Heart right ventricle (tissue), 16 donors: ENCODE measurements around the gene BMERB1. TPM values are rescaled to one million over a fixed set of nuclear protein-coding genes. Genes with fewer than 3 reads are reported as not detected.

Experiments used
- ATAC-seq, 8 donors: fragments of 200-7000 bp; cut with Tn5 transposase; one replicate each; pipeline ENCODE4 v1.9.1; 2020; ENCODE audit warnings: mild to moderate bottlenecking in 8 of 8, moderate library complexity in 8 of 8, moderate number of reproducible peaks in 1 of 8
- DNase-seq, 2 donors: peaks; one replicate each; pipeline ENCODE4 v3.0.0-alpha.2; 2020
- H3K27ac ChIP-seq, 10 donors: fragments of 200-600 bp; sonication (generic) in 2 of 10; one replicate each; pipeline versions ENCODE4 v1.5.0 to v1.8.0; 2020 to 2022; ENCODE audit warnings: mild to moderate bottlenecking in 3 of 10
- H3K27me3 ChIP-seq, 7 donors: fragments of 200-600 bp; one replicate each; pipeline ENCODE4 v1.8.0; 2021 to 2022; ENCODE audit warnings: mild to moderate bottlenecking in 2 of 7
- H3K36me3 ChIP-seq, 9 donors: fragments of 200-600 bp; sonication (generic) in 1 of 9; one replicate each; pipeline versions ENCODE4 v1.5.0 to v1.8.0; 2020 to 2022; ENCODE audit warnings: mild to moderate bottlenecking in 2 of 9
- H3K4me1 ChIP-seq, 9 donors: fragments of 200-600 bp; sonication (generic) in 1 of 9; one replicate each; pipeline versions ENCODE4 v1.5.0 to v1.8.0; 2020 to 2022; ENCODE audit warnings: mild to moderate bottlenecking in 4 of 9
- H3K4me3 ChIP-seq, 10 donors: fragments of 200-600 bp; sonication (generic) in 2 of 10; one replicate each; pipeline versions ENCODE4 v1.5.0 to v1.8.0; 2020 to 2022; ENCODE audit warnings: mild to moderate bottlenecking in 7 of 10, moderate library complexity in 2 of 10
- H3K9me3 ChIP-seq, 11 donors: fragments of 200-600 bp in 10 of 11; sonication (generic) in 2 of 11; one replicate each; pipeline versions ENCODE4 v1.5.0 to v1.8.0; 2013 to 2022; ENCODE audit warnings: mild to moderate bottlenecking in 2 of 11, control low read depth in 1 of 11, moderate library complexity in 1 of 11
- CTCF ChIP-seq, 9 donors: fragments of 200-600 bp; sonication (generic) in 2 of 9; IDR thresholded peaks; one replicate each; pipeline versions ENCODE4 v1.5.0 to v1.8.0; 2021 to 2022; ENCODE audit warnings: antibody characterized with exemption in 9 of 9, mild to moderate bottlenecking in 5 of 9, moderate library complexity in 1 of 9
- WGBS, 2 donors: extraction: QIAGEN DNeasy Blood & Tissue Kit; methylation state at CpG; one replicate each; pipeline ENCODE4 v1.1.7; 2013; ENCODE audit warnings: inconsistent platforms in 1 of 2; 5-methylcytosine and 5-hydroxymethylcytosine counted together
- intact Hi-C, 10 donors: fragments of 100-400 bp; cut with DNase I; formaldehyde crosslinking; loops; one replicate each; pipeline versions ENCODE4 v1.11.1 to v1.14.2; 2022
- polyA plus RNA-seq, 2 donors: library from polyadenylated mRNA; stranded (reverse); fragments of 200-250 nt; gene quantifications; one replicate each; pipeline ENCODE4 v1.2.3, GENCODE V29; 2013
- total RNA-seq, 10 donors: library from RNA; stranded (reverse); fragmentation: NEBNext Ultra II Directional in 3 of 10; extraction: Animal tissue kit (Norgen Biotek cat#: 25700) in 3 of 10; gene quantifications; one replicate each; pipeline versions ENCODE4 v1.2.1 to v1.2.4, GENCODE V29; 2021 to 2023
- donor health status: Arrhythmogenic right ventricular cardiomyopathy.
- donor health status: ischemic (EF 13 %, LVEDD 7.1; RV severe dilation, severe dysfunction).
- donor health status: healthy with polysubstance abuse.
- donor health status: DM: no; HTN: yes; CAD: no.
- donor health status: DM: no; HTN: no; CAD: no.
- donor health status: ischemic (EF 25% LVEDD 6.9; RV normal size, moderate dysfunction).
- donor health status: ischemic (EF 25% LVEDD 5.7; RV mildly dilated, moderate dysfunction).
- donor health status: healthy.
- donor health status: DM: yes; HTN: yes; CAD: no.
- donor health status: Ischemic cardiomyopathy.
- donor health status: ischemic (EF 35%, LVEDD 5.7; RV mildly dilated, moderate dysfunction).
- donor health status: nonischemic (EF 11% LVEDD 7.7; RV severe dilation, severe dysfunction).
- donor health status: DM: yes; HTN: yes; CAD: no.
- donor health status: PGD.
- donor health status: ischemic (EF 29% LVEDD 5.4; RV normal size, mild dysfunction).
- donor health status: nonischemic (EF 23%, LVEDD 6.1; RV moderate dilation, normal function).

Gene BMERB1
- total and polyA plus RNA-seq, 12 donors, result 16.5 to 121 (median 78.9) TPM

GRCh38 chr16:15574614-15574948 lies 140.2 kb downstream of the BMERB1 start:
- H3K4me3 ChIP-seq, result no peak overlapping the region
- peaks cover 0 to 2% (median 0%) of the 10 kb centered on the region in 9 donors for H3K36me3 ChIP-seq
- H3K27ac ChIP-seq, result no peak overlapping the region
- intact Hi-C loops, result no loop called here
- no peaks in the 10 kb centered on the region for H3K27me3 ChIP-seq
- 98% methylated on average over 10 of the region's 10 CpGs for WGBS, 2 donors
- DNase-seq (no peak), ATAC-seq (no peak)
- peaks cover 0 to 27% (median 0%) of the 10 kb centered on the region in 9 donors for H3K4me1 ChIP-seq
- TF ChIP-seq CTCF (IDR thresholded peaks at IDR 0.05), result no peak
- H3K9me3 ChIP-seq, result peaks cover 0 to 3% (median 0%) of the 10 kb centered on the region in 11 donors

GRCh38 chr16:15575293-15576049 lies 141.1 kb downstream of the BMERB1 start:
- DNase-seq (no peak), ATAC-seq (no peak)
- Histone ChIP-seq H3K4me1 (peaks cover 0 to 27% (median 0%) of the 10 kb centered on the region in 9 donors), H3K4me3 (no peak overlapping the region), H3K27me3 (no peaks in the 10 kb centered on the region), H3K9me3 (peaks cover 0 to 3% (median 0%) of the 10 kb centered on the region in 11 donors), H3K36me3 (no peaks in the 10 kb centered on the region), H3K27ac (peak overlapping the region in 1 of 10 donors; percentile 9)
- 95 to 96% methylated on average over 4 of the region's 4 CpGs for WGBS, 2 donors
- intact Hi-C loops, result no loop called here
- no peak for TF ChIP-seq CTCF (IDR thresholded peaks at IDR 0.05)

GRCh38 chr16:15576960-15577958 lies 142.9 kb downstream of the BMERB1 start:
- 96% methylated on average over 20 of the region's 20 CpGs for WGBS, 2 donors
- DNase-seq (no peak), ATAC-seq (no peak)
- TF ChIP-seq CTCF (IDR thresholded peaks at IDR 0.05), result no peak
- Histone ChIP-seq H3K27ac (peak overlapping the region in 1 of 10 donors; percentile 9), H3K27me3 (no peaks in the 10 kb centered on the region), H3K4me1 (peaks cover 0 to 25% (median 8%) of the 10 kb centered on the region in 9 donors), H3K36me3 (peaks cover 0 to 15% (median 0%) of the 10 kb centered on the region in 9 donors), H3K9me3 (peaks cover 0 to 3% (median 0%) of the 10 kb centered on the region in 11 donors), H3K4me3 (no peak overlapping the region)
- intact Hi-C loops, result no loop called here

GRCh38 chr16:15578824-15579223 lies 144.4 kb downstream of the BMERB1 start:
- WGBS, 2 donors, result 84 to 94% methylated on average over 4 of the region's 4 CpGs
- Histone ChIP-seq H3K36me3 (peaks cover 0 to 31% (median 0%) of the 10 kb centered on the region in 9 donors), H3K27ac (no peak overlapping the region), H3K9me3 (peaks cover 0 to 3% (median 0%) of the 10 kb centered on the region in 11 donors), H3K4me3 (no peak overlapping the region), H3K4me1 (peaks cover 0 to 18% (median 8%) of the 10 kb centered on the region in 9 donors), H3K27me3 (no peaks in the 10 kb centered on the region)
- DNase-seq (no peak), ATAC-seq (no peak)
- no peak for TF ChIP-seq CTCF (IDR thresholded peaks at IDR 0.05)
- intact Hi-C loops, result no loop called here
